HEK293 (cell line): ENCODE measurements around the gene PMFBP1.

Source experiments
- CTCF ChIA-PET: fragments of 350-600 bp; formaldehyde crosslinking; extraction: SDS; loops from one replicate; lab custom pipeline; 2021; ENCODE audit warnings: antibody characterized with exemption; lab: Yijun Ruan, JAX
- POLR2A ChIA-PET: fragments of 300-600 bp; formaldehyde crosslinking; extraction: SDS; loops from one replicate; lab custom pipeline; 2020; ENCODE audit warnings: antibody characterized with exemption, inconsistent platforms; lab: Yijun Ruan, JAX
- H3K27ac ChIP-seq: fragments of 200-500 bp; sonication (Bioruptor generic); 2 replicates; pipeline ENCODE4 v1.5.1; 2014; ENCODE audit warnings: low read depth, low read length, control low read depth, inconsistent platforms; ENCODE audit errors: extremely low read depth
- H3K36me3 ChIP-seq, 2 experiments: fragments of 200-500 bp in 1 of 2; sonication (Bioruptor generic) in 1 of 2; 1 replicate in 1 of 2; 2 replicates in 1 of 2; pipeline ENCODE4 v1.5.1; 2014 to 2017; ENCODE audit warnings: inconsistent platforms in 2 of 2, low read length in 2 of 2; ENCODE audit not compliant: control insufficient read depth in 2 of 2, insufficient read depth in 1 of 2
- H3K4me1 ChIP-seq: fragments of 200-500 bp; sonication (Bioruptor generic); 2 replicates; pipeline ENCODE4 v1.5.1; 2014; ENCODE audit warnings: mild to moderate bottlenecking, low read length, inconsistent platforms; ENCODE audit not compliant: control insufficient read depth, insufficient read depth
- H3K4me3 ChIP-seq: 2 replicates; pipeline ENCODE4 v1.5.1; 2011; ENCODE audit warnings: low read depth, mild to moderate bottlenecking, control low read depth, low read length, moderate library complexity
- H3K9me3 ChIP-seq: fragments of 200-500 bp; sonication (Bioruptor generic); 2 replicates; pipeline ENCODE4 v1.5.1; 2014; ENCODE audit warnings: low read depth, low read length, inconsistent platforms; ENCODE audit not compliant: control insufficient read depth, insufficient read depth
- GLI2 ChIP-seq: fragments of 450-650 bp; formaldehyde crosslinking; IDR thresholded peaks from 2 replicates; pipeline ENCODE4; 2017; ENCODE audit warnings: missing biosample characterization, missing genetic modification characterization, low read depth, borderline replicate concordance
- IKZF3 ChIP-seq: fragments of 450-650 bp; IDR thresholded peaks from 2 replicates; pipeline ENCODE4 v1.5.0; 2018; ENCODE audit warnings: missing biosample characterization, mild to moderate bottlenecking, missing genetic modification characterization, moderate library complexity
- SCRT2 ChIP-seq: fragments of 450-650 bp; formaldehyde crosslinking; IDR thresholded peaks from 2 replicates; pipeline ENCODE4 v1.5.1; 2016; ENCODE audit warnings: missing biosample characterization, missing genetic modification characterization
- TCF7L2 ChIP-seq: IDR thresholded peaks from 2 replicates; pipeline ENCODE4 v1.6.1; 2011; ENCODE audit warnings: low read depth, mild to moderate bottlenecking, inconsistent platforms, low read length, moderate library complexity, borderline replicate concordance
- ZEB2 ChIP-seq: fragments of 450-650 bp; formaldehyde crosslinking; IDR thresholded peaks from 2 replicates; pipeline ENCODE4 v1.5.1; 2016; ENCODE audit warnings: missing biosample characterization, missing genetic modification characterization
- ZNF133 ChIP-seq: fragments of 450-650 bp; formaldehyde crosslinking; IDR thresholded peaks from 2 replicates; pipeline ENCODE4 v1.5.1; 2016; ENCODE audit warnings: missing biosample characterization, missing genetic modification characterization
- ZNF354C ChIP-seq: fragments of 450-650 bp; formaldehyde crosslinking; IDR thresholded peaks from 2 replicates; pipeline ENCODE4 v1.5.1; 2016; ENCODE audit warnings: missing biosample characterization, missing genetic modification characterization, low read depth, borderline replicate concordance
- ZNF366 ChIP-seq: fragments of 450-650 bp; formaldehyde crosslinking; conservative IDR thresholded peaks from 2 replicates; pipeline ENCODE4 v1.5.1; 2016; ENCODE audit warnings: missing biosample characterization, missing genetic modification characterization
- ZNF394 ChIP-seq: fragments of 450-650 bp; formaldehyde crosslinking; IDR thresholded peaks from 2 replicates; pipeline ENCODE4 v1.5.1; 2016; ENCODE audit warnings: missing biosample characterization, missing genetic modification characterization, mild to moderate bottlenecking, moderate library complexity, borderline replicate concordance
- ZNF548 ChIP-seq: fragments of 450-650 bp; formaldehyde crosslinking; IDR thresholded peaks from 2 replicates; pipeline ENCODE4 v1.5.1; 2016; ENCODE audit warnings: missing biosample characterization, missing genetic modification characterization
- ZNF555 ChIP-seq: fragments of 450-650 bp; formaldehyde crosslinking; conservative IDR thresholded peaks from 2 replicates; pipeline ENCODE4 v1.5.1; 2017; ENCODE audit warnings: missing biosample characterization, mild to moderate bottlenecking, missing genetic modification characterization, inconsistent platforms
- ZNF560 ChIP-seq: fragments of 450-650 bp; formaldehyde crosslinking; IDR thresholded peaks from 2 replicates; pipeline ENCODE4 v1.5.1; 2017; ENCODE audit warnings: missing biosample characterization, missing genetic modification characterization, borderline replicate concordance
- ZNF626 ChIP-seq: fragments of 450-650 bp; sonication (Bioruptor Pico); formaldehyde crosslinking; IDR thresholded peaks from 2 replicates; pipeline ENCODE4 v1.5.1; 2018; ENCODE audit warnings: missing biosample characterization, missing genetic modification characterization, inconsistent platforms
- ZNF664 ChIP-seq: fragments of 450-650 bp; formaldehyde crosslinking; IDR thresholded peaks from 2 replicates; pipeline ENCODE4 v1.5.1; 2016; ENCODE audit warnings: missing biosample characterization, missing genetic modification characterization
- ZNF830 ChIP-seq: fragments of 450-650 bp; IDR thresholded peaks from 2 replicates; pipeline ENCODE4 v1.5.0; 2018; ENCODE audit warnings: missing biosample characterization, missing genetic modification characterization, low read depth, mild to moderate bottlenecking, moderate library complexity
- ZXDB ChIP-seq: fragments of 450-650 bp; formaldehyde crosslinking; IDR thresholded peaks from 2 replicates; pipeline ENCODE4 v1.5.1; 2016; ENCODE audit warnings: missing biosample characterization, missing genetic modification characterization
- TF ChIP-seq, protein P1 (sequence below): fragments of 450-650 bp; formaldehyde crosslinking; IDR thresholded peaks from 2 replicates; pipeline ENCODE4 v1.5.1; 2016; ENCODE audit warnings: missing biosample characterization, missing genetic modification characterization
- TF ChIP-seq, protein P2 (sequence below): fragments of 450-650 bp; formaldehyde crosslinking; IDR thresholded peaks from 2 replicates; pipeline ENCODE4 v1.5.1; 2016; ENCODE audit warnings: missing biosample characterization, missing genetic modification characterization
- TF ChIP-seq, protein P3 (sequence below): fragments of 450-650 bp; formaldehyde crosslinking; IDR thresholded peaks from 2 replicates; pipeline ENCODE4 v1.5.1; 2016; ENCODE audit warnings: missing biosample characterization, missing genetic modification characterization
- TF ChIP-seq, protein P4 (sequence below): fragments of 450-650 bp; formaldehyde crosslinking; IDR thresholded peaks from 2 replicates; pipeline ENCODE4 v1.5.1; 2016; ENCODE audit warnings: missing biosample characterization, missing genetic modification characterization

The PMFBP1 gene

DNA sequence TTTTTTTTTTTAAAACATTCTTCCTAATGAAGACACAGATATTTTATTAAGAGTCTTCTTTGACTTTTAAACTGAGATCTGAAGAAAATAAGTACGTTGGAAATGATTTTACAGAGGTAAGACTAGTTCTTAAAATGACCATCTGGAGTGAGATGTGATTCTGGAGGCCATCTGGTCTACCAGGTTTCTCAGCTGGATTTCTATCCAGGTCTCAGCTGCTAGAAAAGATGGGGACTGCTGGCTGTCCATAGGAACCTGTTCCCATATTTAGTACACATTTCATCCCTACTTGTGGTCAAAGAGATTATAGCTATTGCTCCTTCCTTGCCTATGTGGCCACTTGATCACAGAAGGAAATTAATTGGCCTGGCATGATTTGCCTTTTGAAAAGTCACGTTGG is 12.2 kb downstream of the PMFBP1 start:
- ChIA-PET CTCF (no interaction called here), POLR2A (no interaction called here)
- H3K9me3 ChIP-seq, result no peaks in the 10 kb centered on the region
- H3K27ac ChIP-seq, result no peak overlapping the region
- no peaks in the 10 kb centered on the region for H3K4me1 ChIP-seq
- H3K4me3 ChIP-seq, result no peak overlapping the region
- no peaks in the 10 kb centered on the region for H3K36me3 ChIP-seq
- TF ChIP-seq GLI2 (tag by site-specific recombination), result no peak
- TF ChIP-seq, protein P1, sequence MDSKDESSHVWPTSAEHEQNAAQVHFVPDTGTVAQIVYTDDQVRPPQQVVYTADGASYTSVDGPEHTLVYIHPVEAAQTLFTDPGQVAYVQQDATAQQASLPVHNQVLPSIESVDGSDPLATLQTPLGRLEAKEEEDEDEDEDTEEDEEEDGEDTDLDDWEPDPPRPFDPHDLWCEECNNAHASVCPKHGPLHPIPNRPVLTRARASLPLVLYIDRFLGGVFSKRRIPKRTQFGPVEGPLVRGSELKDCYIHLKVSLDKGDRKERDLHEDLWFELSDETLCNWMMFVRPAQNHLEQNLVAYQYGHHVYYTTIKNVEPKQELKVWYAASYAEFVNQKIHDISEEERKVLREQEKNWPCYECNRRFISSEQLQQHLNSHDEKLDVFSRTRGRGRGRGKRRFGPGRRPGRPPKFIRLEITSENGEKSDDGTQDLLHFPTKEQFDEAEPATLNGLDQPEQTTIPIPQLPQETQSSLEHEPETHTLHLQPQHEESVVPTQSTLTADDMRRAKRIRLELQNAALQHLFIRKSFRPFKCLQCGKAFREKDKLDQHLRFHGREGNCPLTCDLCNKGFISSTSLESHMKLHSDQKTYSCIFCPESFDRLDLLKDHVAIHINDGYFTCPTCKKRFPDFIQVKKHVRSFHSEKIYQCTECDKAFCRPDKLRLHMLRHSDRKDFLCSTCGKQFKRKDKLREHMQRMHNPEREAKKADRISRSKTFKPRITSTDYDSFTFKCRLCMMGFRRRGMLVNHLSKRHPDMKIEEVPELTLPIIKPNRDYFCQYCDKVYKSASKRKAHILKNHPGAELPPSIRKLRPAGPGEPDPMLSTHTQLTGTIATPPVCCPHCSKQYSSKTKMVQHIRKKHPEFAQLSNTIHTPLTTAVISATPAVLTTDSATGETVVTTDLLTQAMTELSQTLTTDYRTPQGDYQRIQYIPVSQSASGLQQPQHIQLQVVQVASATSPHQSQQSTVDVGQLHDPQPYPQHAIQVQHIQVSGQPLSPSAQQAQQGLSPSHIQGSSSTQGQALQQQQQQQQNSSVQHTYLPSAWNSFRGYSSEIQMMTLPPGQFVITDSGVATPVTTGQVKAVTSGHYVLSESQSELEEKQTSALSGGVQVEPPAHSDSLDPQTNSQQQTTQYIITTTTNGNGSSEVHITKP, result no peak
- TF ChIP-seq, protein P2, sequence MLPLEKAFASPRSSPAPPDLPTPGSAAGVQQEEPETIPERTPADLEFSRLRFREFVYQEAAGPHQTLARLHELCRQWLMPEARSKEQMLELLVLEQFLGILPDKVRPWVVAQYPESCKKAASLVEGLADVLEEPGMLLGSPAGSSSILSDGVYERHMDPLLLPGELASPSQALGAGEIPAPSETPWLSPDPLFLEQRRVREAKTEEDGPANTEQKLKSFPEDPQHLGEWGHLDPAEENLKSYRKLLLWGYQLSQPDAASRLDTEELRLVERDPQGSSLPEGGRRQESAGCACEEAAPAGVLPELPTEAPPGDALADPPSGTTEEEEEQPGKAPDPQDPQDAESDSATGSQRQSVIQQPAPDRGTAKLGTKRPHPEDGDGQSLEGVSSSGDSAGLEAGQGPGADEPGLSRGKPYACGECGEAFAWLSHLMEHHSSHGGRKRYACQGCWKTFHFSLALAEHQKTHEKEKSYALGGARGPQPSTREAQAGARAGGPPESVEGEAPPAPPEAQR, result no peak
- TF ChIP-seq ZNF830, result no peak
- TF ChIP-seq ZNF560 (tag by site-specific recombination), result no peak
- no peak for TF ChIP-seq ZNF354C (tag by site-specific recombination)
- TF ChIP-seq TCF7L2, result no peak
- TF ChIP-seq ZNF133 (tag by site-specific recombination), result no peak
- TF ChIP-seq, protein P3, sequence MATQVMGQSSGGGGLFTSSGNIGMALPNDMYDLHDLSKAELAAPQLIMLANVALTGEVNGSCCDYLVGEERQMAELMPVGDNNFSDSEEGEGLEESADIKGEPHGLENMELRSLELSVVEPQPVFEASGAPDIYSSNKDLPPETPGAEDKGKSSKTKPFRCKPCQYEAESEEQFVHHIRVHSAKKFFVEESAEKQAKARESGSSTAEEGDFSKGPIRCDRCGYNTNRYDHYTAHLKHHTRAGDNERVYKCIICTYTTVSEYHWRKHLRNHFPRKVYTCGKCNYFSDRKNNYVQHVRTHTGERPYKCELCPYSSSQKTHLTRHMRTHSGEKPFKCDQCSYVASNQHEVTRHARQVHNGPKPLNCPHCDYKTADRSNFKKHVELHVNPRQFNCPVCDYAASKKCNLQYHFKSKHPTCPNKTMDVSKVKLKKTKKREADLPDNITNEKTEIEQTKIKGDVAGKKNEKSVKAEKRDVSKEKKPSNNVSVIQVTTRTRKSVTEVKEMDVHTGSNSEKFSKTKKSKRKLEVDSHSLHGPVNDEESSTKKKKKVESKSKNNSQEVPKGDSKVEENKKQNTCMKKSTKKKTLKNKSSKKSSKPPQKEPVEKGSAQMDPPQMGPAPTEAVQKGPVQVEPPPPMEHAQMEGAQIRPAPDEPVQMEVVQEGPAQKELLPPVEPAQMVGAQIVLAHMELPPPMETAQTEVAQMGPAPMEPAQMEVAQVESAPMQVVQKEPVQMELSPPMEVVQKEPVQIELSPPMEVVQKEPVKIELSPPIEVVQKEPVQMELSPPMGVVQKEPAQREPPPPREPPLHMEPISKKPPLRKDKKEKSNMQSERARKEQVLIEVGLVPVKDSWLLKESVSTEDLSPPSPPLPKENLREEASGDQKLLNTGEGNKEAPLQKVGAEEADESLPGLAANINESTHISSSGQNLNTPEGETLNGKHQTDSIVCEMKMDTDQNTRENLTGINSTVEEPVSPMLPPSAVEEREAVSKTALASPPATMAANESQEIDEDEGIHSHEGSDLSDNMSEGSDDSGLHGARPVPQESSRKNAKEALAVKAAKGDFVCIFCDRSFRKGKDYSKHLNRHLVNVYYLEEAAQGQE (tag by site-specific recombination), result no peak
- TF ChIP-seq SCRT2 (tag by site-specific recombination), result no peak
- no peak for TF ChIP-seq ZNF366
- TF ChIP-seq ZNF394 (tag by site-specific recombination), result no peak
- TF ChIP-seq ZNF664 (tag by site-specific recombination), result no peak
- TF ChIP-seq ZEB2 (tag by site-specific recombination), result no peak
- TF ChIP-seq ZXDB (tag by site-specific recombination), result no peak
- no peak for TF ChIP-seq ZNF548 (tag by site-specific recombination)
- no peak for TF ChIP-seq ZNF555
- TF ChIP-seq, protein P4, sequence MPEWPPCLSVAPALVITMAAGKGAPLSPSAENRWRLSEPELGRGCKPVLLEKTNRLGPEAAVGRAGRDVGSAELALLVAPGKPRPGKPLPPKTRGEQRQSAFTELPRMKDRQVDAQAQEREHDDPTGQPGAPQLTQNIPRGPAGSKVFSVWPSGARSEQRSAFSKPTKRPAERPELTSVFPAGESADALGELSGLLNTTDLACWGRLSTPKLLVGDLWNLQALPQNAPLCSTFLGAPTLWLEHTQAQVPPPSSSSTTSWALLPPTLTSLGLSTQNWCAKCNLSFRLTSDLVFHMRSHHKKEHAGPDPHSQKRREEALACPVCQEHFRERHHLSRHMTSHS (tag by site-specific recombination), result no peak
- TF ChIP-seq IKZF3 (tag by site-specific recombination), result no peak
- TF ChIP-seq ZNF626, result no peak
- TF ChIP-seq, all 188 proteins: peak for 0
